Stimulated activated CD4-positive, alpha-beta T cell treated with anti-CD3 and anti-CD28 coated beads, Interleukin-2, amount 100 ng/mL, for 48 hours (primary cell): ENCODE measurements around the gene ZC3H12A.
A peak's percentile ranks its signal among the peaks of the same experiment; 100 is the strongest.

Source experiments
- DNase-seq, 2 donors: peaks; one replicate each; pipeline ENCODE4 v3.0.0-alpha.2; 2020

ZC3H12A gene

GRCh38 chr1:37479255-37480124, 5.1 kb downstream of the ZC3H12A start:
- DNase-seq: peak; percentile 82 to 85

- no peak for DNase-seq
Observed at GRCh38 chr1:37480125-37480466, 5.7 kb downstream of the ZC3H12A start.

GRCh38 chr1:37480581-37481288, 6.4 kb downstream of the ZC3H12A start:
- DNase-seq: no peak

GRCh38 chr1:37481289-37482003, 7.1 kb downstream of the ZC3H12A start:
- DNase-seq: peak; percentile 32 to 34

- no peak for DNase-seq
Observed at GRCh38 chr1:37482004-37482785, 7.8 kb downstream of the ZC3H12A start.

GRCh38 chr1:37482796-37483744, 8.7 kb downstream of the ZC3H12A start:
- DNase-seq: no peak

GRCh38 chr1:37483785-37484184, 9.4 kb downstream of the ZC3H12A start:
- DNase-seq: no peak

- no peak for DNase-seq
Observed at GRCh38 chr1:37484325-37485051, 10.1 kb downstream of the ZC3H12A start.

- no peak for DNase-seq
Observed at GRCh38 chr1:37485902-37486679, 11.7 kb downstream of the ZC3H12A start.

GRCh38 chr1:37486680-37487618, 12.6 kb downstream of the ZC3H12A start:
- DNase-seq: peak; percentile 77 to 81

GRCh38 chr1:37487619-37487984, 13.2 kb downstream of the ZC3H12A start:
- no peak for DNase-seq

- DNase-seq: no peak
Observed at GRCh38 chr1:37493336-37494098, 19.1 kb downstream of the ZC3H12A start.

GRCh38 chr1:37495875-37496274, 21.5 kb downstream of the ZC3H12A start:
- DNase-seq: no peak

- no peak for DNase-seq
Observed at GRCh38 chr1:37497832-37498231, 23.5 kb downstream of the ZC3H12A start.

GRCh38 chr1:37498872-37499617, 24.7 kb downstream of the ZC3H12A start:
- no peak for DNase-seq

GRCh38 chr1:37501661-37502060, 27.3 kb downstream of the ZC3H12A start:
- DNase-seq: no peak

- DNase-seq: no peak
Observed at GRCh38 chr1:37502104-37502503, 27.7 kb downstream of the ZC3H12A start.
